ENCODE measurements around the gene BST2. TPM values are rescaled to one million over a fixed set of nuclear protein-coding genes. Genes with fewer than 3 reads are reported as not detected.

The BST2 gene
- total RNA-seq, 1 donor from 2014 or later = 133 TPM

- Histone ChIP-seq H3K27me3 (no peaks in the 10 kb centered on the region), H3K4me3 (no peak overlapping the region), H3K4me1 (peaks cover 3% of the 10 kb centered on the region), H3K36me3 (no peaks in the 10 kb centered on the region), H3K27ac (no peak overlapping the region), H3K9me3 (no peaks in the 10 kb centered on the region)
- TF ChIP-seq CTCF (IDR thresholded peaks at IDR 0.05) = no peak
- intact Hi-C loops (cut with DNase I) = no loop called here
- no peak for DNase-seq
- no peak for ATAC-seq
Observed at GRCh38 chr19:17359905-17360800, 45.3 kb downstream of the BST2 start.

GRCh38 chr19:17358395-17358794 lies 47.0 kb downstream of the BST2 start:
- H3K9me3 ChIP-seq = no peaks in the 10 kb centered on the region
- ATAC-seq (peak; percentile 63), DNase-seq (no peak)
- intact Hi-C loops (cut with DNase I) = no loop called here
- no peaks in the 10 kb centered on the region for H3K27me3 ChIP-seq
- H3K4me3 ChIP-seq = no peak overlapping the region
- peak overlapping the region; percentile 4 for H3K27ac ChIP-seq
- no peak for TF ChIP-seq CTCF (IDR thresholded peaks at IDR 0.05)
- no peaks in the 10 kb centered on the region for H3K36me3 ChIP-seq
- H3K4me1 ChIP-seq = peaks cover 3% of the 10 kb centered on the region

- Histone ChIP-seq H3K4me1 (peaks cover 8% of the 10 kb centered on the region), H3K36me3 (no peaks in the 10 kb centered on the region), H3K27ac (peak overlapping the region; percentile 4), H3K9me3 (no peaks in the 10 kb centered on the region), H3K4me3 (no peak overlapping the region), H3K27me3 (no peaks in the 10 kb centered on the region)
- no peak for TF ChIP-seq CTCF (IDR thresholded peaks at IDR 0.05)
- DNase-seq (no peak), ATAC-seq (peak; percentile 84)
- intact Hi-C loops (cut with DNase I) = no loop called here
Observed at GRCh38 chr19:17357724-17358123, 47.7 kb downstream of the BST2 start.

GRCh38 chr19:17357078-17357666 lies 48.3 kb downstream of the BST2 start:
- H3K9me3 ChIP-seq = no peaks in the 10 kb centered on the region
- ATAC-seq (no peak), DNase-seq (no peak)
- H3K4me3 ChIP-seq = no peak overlapping the region
- H3K27ac ChIP-seq = peak overlapping the region; percentile 4
- H3K4me1 ChIP-seq = peaks cover 8% of the 10 kb centered on the region
- intact Hi-C loops (cut with DNase I) = no loop called here
- no peaks in the 10 kb centered on the region for H3K27me3 ChIP-seq
- H3K36me3 ChIP-seq = no peaks in the 10 kb centered on the region
- no peak for TF ChIP-seq CTCF (IDR thresholded peaks at IDR 0.05)

- H3K9me3 ChIP-seq = no peaks in the 10 kb centered on the region
- no peaks in the 10 kb centered on the region for H3K36me3 ChIP-seq
- no peak for DNase-seq
- intact Hi-C loops (cut with DNase I) = no loop called here
- ATAC-seq = no peak
- no peak for TF ChIP-seq CTCF (IDR thresholded peaks at IDR 0.05)
- H3K27ac ChIP-seq = no peak overlapping the region
- H3K4me1 ChIP-seq = peaks cover 12% of the 10 kb centered on the region
- H3K4me3 ChIP-seq = no peak overlapping the region
- H3K27me3 ChIP-seq = no peaks in the 10 kb centered on the region
Observed at GRCh38 chr19:17353386-17353785, 52.0 kb downstream of the BST2 start.

Other genes starting within 250 kb of the BST2 start
- gene USE1, start 190.3 kb downstream of the BST2 start, total RNA-seq = 24.0 TPM
- 31.6 TPM for gene OCEL1, start 179.4 kb downstream of the BST2 start, total RNA-seq
- 41.7 TPM for gene NR2F6, start 159.7 kb downstream of the BST2 start, total RNA-seq
- gene USHBP1, start 140.9 kb downstream of the BST2 start, total RNA-seq = 14.0 TPM
- gene BABAM1, start 138.2 kb downstream of the BST2 start, total RNA-seq = 67.9 TPM
- 0.64 TPM for gene ANKLE1, start 123.7 kb downstream of the BST2 start, total RNA-seq
- 17.1 TPM for gene ABHD8, start 102.2 kb downstream of the BST2 start, total RNA-seq
- gene MRPL34, start 99.8 kb downstream of the BST2 start, total RNA-seq = 84.9 TPM
- gene DDA1, start 96.1 kb downstream of the BST2 start, total RNA-seq = 30.4 TPM
- gene ANO8, start 70.8 kb downstream of the BST2 start, total RNA-seq = 14.6 TPM
- 17.7 TPM for gene GTPBP3, start 68.1 kb downstream of the BST2 start, total RNA-seq
- 174 TPM for gene PLVAP, start 28.3 kb downstream of the BST2 start, total RNA-seq
- gene CCDC194, start 11.4 kb downstream of the BST2 start, total RNA-seq = 2.0 TPM
- gene MVB12A, start 14.4 kb upstream of the BST2 start, total RNA-seq = 36.3 TPM
- not detected for gene TMEM221, start 43.0 kb upstream of the BST2 start, total RNA-seq
- not detected for gene NXNL1, start 55.3 kb upstream of the BST2 start, total RNA-seq
- gene SLC27A1, start 64.9 kb upstream of the BST2 start, total RNA-seq = 27.8 TPM
- 78.0 TPM for gene PGLS, start 106.0 kb upstream of the BST2 start, total RNA-seq
- 104 TPM for gene COLGALT1, start 150.0 kb upstream of the BST2 start, total RNA-seq

Measured in upper lobe of right lung (tissue), 1 donor.